Astrocyte of the hippocampus (primary cell): ENCODE results near the gene ATP2A1.

Experiments
- DNase-seq: peaks from one replicate; pipeline ENCODE4 v3.0.0; 2011; ENCODE audit warnings: low read depth, low spot score

Gene ATP2A1

DNA sequence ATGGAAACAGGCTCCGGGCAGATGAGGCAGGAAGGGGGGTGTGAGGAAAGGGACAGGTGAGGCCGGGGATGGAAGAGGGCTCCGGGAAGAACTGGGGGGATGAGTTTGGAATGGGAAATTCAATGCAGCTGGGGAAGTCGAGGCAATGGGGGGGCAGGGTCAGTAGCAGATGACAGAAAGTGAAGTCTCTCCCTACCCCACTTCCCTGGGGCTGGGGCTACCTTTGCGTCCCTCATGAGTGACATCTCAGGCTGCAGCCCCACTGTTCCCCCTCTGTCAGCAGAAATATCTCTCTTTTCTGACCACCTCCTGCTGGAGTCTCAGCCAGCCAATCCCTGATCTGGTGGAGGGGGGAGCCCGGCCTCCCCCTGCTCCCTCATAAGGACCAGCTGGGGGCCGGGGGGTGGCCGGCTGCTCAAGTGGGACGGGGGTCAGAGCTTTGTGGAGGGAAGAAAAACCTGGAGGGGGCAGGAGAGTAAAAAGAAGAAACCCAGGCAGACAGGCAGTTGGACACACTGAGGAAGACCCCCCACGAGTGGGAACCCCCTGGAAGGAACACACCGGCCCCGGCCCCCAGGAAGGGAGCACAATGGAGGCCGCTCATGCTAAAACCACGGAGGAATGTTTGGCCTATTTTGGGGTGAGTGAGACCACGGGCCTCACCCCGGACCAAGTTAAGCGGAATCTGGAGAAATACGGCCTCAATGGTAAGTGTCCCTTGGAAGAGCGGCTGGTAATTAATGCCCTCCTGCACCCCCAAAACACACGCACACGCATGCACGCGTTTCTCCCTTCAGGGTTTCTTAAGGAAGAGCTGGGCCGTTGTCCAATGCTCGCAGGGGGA is at the start of gene ATP2A1:
ATP2A1 (plus strand) TSS at position 406 of the 844 bp plus-strand sequence; CDS start at position 590, 184 bp downstream.
- no peak for DNase-seq

GRCh38 chr16:28829747-28830146 is 48.5 kb upstream of the ATP2A1 start:
- DNase-seq = no peak

DNA sequence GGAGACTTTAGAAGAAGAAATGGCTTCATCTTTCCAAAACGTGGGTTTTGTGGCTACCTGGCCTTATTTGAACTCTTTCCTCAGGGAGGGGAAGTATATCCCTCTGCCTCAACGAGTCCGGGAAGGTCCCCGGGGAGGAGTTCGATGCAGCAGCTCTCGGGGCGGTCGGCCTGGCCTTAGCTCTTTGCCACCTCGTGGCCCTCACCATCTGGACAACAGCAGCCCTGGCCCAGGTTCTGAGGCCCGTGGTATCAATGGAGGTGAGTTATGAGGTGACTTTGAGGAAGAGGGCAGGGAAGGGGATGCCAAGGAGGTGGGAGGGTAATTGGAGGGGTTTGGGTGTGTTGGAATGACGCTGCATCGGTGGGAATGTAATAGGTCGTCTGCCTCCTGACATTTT is 47.8 kb upstream of the ATP2A1 start:
- no peak for DNase-seq

GRCh38 chr16:28834349-28834748 is 43.9 kb upstream of the ATP2A1 start:
- DNase-seq = no peak

- no peak for DNase-seq
These were observed 43.1 kb upstream of the ATP2A1 start for GRCh38 chr16:28834873-28835863.

DNA sequence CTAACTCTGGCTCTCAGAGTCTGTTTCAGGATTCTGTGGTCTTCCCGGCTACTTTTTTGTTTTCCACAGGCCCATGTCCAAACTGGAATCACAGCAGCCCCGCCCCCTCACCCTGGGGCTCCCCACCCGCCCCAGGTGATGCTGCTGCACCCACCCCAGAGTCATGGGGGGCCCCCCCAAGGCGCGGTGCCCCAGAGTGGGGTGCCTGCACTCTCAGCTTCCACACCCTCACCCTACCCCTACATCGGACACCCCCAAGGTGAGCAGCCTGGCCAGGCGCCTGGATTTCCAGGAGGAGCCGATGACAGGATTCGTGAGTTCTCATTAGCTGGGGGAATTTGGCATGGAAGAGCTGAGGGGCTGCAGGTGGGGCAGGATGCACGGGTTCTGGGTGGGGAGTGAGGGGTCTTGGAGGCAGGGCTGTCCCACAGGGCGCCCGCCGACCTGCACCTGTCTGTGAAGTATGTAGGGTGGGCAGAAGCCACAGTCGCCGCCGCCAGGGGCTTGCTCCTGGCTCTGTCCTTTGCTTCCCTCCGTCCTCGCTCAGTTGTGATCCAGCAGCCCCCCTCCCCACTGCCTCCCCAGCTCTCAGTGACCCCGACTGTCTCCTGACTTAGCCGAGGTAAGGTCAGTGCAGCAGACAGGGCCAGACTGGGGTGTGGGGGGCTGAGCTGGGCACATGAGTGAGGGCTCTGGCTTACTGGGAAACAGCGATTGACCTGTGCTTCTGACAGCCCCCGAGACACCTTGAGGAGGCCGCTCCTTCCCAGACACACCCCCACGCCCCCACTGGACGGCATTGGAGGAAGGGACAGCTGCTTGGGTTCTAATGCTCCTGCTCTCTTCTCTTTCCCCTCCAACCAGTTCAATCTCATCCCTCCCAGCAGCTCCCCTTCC is 42.2 kb upstream of the ATP2A1 start:
- no peak for DNase-seq

DNA sequence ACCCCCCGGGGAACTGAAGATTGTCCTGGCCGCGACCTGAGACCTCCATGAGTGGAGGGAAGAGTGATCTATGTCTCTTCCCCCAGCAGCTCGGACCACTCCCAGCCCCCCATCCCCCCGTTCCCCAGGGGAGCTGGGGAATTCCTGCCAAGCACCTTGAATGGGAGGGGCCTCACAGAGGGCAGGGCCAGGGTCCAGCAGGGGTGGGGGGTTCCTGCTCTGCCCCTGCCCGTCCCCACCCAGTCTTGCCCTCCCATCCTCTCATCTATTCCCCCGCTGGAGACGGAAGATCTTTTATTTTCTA is 41.6 kb upstream of the ATP2A1 start:
- no peak for DNase-seq

- no peak for DNase-seq
These were observed 40.4 kb upstream of the ATP2A1 start for GRCh38 chr16:28837672-28838557.

GRCh38 chr16:28838558-28838918 is 39.8 kb upstream of the ATP2A1 start:
- DNase-seq = no peak

- DNase-seq = no peak
These were observed 39.2 kb upstream of the ATP2A1 start for GRCh38 chr16:28839004-28839639.

GRCh38 chr16:28839899-28840298 is 38.4 kb upstream of the ATP2A1 start:
- DNase-seq = no peak

GRCh38 chr16:28842696-28843095 is 35.6 kb upstream of the ATP2A1 start:
- DNase-seq = no peak

DNA sequence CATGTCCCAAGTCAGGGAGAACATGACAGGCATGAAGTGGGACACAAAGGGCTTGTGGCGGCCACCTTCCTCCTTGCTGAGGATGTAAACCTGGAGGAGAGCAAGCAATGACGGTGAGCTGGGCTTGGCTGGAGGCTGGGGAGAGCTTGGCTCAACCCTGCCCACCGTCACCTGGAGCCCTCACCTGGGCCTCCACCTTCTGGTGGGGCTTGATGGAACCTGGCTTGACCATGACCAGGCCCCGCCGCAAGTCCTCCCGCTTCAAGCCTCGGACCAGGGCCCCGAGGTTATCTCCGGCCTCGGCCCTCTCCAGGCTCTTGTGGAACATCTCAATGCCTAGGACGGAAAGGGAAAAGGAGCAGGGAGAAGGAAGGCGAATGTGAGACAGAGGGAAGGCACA is 34.5 kb upstream of the ATP2A1 start:
- DNase-seq = no peak

DNA sequence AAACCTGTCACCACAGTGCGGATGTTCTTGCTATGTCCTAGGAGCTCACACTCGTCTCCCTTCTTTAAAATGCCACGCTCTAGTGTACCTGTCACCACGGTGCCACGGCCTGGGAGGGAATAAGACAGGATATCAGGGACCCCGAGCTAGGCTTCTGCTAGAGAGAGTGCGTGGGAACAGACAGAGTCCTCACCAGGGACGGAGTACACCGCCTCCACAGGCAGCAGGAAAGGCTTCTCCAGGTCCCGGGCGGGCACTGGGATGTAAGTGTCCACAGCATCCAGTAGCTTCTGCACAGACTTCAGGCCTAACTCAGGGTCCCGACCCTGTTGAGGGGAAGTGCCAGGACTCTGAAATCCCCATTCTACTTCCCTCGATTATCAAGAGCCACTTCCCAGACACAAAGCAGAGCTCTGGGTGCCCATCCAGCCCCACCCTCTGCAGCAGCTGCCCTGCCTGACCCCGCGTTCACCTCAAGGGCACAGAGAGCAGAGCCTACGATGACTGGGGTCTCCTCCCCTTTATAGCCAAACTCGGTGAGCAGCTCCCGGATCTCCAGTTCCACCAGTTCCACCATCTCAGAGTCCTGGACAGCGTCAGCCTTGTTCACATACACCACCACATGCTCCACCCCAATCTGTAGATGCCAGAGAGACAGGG is 33.9 kb upstream of the ATP2A1 start:
- no peak for DNase-seq

DNA sequence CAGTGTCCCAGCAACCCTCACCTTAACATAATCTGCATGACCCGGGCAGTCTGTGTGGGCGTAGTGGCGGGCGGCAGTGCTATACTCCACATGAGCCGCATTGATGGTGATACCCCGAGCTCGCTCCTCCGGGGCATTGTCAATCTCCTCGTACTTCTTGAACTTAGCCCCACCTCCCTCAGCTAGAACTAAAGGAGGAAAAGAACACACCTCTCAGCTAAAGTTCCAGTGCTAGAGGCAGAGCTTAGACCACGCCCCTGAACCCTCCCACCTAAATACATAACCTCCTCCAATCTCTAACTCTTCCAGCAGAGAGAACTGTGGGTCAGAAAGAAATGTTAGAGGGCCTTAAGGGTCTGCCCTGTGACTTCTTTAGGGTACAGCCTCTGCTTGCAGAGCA is 33.0 kb upstream of the ATP2A1 start:
- DNase-seq = peak; percentile 42

DNA sequence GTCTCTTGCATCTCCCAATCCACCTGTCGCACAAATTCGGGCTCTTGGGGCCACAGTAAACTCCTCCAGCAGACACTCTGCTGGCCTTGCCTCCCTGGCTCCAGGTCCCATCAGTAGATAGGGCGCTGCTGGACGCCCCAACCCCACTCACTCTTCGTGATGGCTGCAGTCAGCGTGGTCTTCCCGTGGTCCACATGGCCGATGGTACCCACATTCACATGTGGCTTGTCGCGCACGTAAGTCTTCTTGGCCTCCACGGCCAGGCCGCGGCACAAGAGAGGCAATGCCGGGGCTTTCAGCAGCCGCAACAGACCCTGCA is 32.6 kb upstream of the ATP2A1 start:
- DNase-seq = no peak

DNA sequence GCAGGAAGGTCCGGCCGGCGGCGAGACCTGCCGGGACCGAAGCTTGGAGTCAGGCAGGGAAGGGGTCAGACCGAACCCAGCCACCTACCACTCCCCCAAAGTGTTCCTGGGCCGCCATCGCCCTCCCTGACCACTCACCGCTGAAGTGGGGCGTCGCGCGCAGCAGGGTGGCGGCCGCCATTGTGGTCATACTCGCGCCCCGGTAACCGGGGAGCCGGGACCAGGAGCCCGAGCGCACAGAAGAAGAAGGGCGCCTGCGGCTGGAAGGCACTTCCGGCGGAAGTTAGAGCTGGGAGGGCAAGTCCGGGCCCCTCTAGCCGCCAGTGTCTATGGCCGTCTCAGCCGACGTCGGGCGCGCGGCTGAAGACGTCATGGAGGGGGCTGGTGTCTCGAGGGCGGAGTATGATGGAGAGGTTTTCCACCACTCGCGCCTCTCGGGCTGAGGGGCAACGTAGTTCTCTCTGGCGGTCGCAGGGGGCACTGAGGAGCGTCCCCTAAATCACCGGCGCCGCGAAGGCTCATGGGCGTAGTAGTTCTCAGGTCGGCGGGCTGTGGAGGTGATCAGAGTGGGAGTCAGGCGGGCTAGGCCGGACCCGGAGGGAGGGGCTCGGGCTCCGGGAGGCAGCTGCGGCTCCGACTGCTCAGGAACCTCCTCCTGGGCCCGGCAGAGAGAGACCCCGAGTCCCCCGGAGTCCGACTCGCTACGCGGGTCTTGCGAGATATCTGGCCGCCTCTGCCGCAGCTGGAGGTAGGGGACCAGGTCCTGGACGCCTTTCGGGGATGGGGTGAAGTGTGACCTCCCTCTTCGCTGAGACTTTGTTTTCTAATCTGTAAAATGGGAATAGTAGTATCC is 32.0 kb upstream of the ATP2A1 start, which contains the start of gene TUFM:
TUFM (minus strand) TSS at position 269 of the 853 bp plus-strand sequence; CDS start at position 190, 79 bp downstream.
- DNase-seq = peak; percentile 99

GRCh38 chr16:28846933-28847273 is 31.4 kb upstream of the ATP2A1 start:
- no peak for DNase-seq

- DNase-seq = peak; percentile 45
These were observed 19.9 kb upstream of the ATP2A1 start for GRCh38 chr16:28858421-28858820.
